GM18520 (cell line): ENCODE data around the gene C13orf46.

Experiments used
- ATAC-seq: cut with Tn5 transposase; IDR thresholded peaks from one replicate; pipeline ENCODE4 v1.9.1; 2021; ENCODE audit not compliant: unreplicated experiment

C13orf46 gene

DNA sequence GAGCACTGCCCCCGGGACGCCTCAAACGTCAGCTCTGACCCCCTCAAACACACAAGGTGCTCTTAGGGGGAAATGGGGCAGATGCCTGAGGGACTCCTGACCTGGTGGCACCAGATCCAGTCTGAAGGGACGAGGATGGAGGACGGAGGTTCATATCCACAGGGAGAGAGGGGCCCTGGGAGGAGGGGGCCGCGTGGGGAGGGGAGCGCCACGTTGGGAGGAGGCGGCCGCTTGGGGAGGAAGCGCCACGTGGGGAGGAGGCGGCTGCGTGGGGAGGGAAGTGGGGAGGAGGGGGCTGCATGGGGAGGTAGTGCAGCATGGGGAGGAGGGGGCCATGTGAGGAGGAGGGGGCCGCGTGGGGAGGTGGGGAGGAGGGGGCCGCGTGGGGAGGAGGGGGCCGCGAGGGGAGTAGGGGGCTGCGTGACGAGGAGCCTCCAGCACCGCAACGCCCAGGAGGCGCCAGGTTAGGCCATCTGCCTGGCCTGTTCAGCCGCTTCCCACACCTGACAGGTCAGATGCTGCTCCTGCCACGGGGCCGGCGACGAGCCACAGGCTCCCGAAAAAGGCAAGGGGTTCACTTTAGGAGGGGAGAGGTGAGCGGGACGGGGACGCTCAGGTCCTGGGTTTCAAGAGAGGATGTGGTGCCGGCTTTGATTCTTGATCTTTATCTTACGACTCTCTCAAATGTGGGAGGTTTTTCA is 36.7 kb upstream of the C13orf46 start:
- ATAC-seq, result no peak

DNA sequence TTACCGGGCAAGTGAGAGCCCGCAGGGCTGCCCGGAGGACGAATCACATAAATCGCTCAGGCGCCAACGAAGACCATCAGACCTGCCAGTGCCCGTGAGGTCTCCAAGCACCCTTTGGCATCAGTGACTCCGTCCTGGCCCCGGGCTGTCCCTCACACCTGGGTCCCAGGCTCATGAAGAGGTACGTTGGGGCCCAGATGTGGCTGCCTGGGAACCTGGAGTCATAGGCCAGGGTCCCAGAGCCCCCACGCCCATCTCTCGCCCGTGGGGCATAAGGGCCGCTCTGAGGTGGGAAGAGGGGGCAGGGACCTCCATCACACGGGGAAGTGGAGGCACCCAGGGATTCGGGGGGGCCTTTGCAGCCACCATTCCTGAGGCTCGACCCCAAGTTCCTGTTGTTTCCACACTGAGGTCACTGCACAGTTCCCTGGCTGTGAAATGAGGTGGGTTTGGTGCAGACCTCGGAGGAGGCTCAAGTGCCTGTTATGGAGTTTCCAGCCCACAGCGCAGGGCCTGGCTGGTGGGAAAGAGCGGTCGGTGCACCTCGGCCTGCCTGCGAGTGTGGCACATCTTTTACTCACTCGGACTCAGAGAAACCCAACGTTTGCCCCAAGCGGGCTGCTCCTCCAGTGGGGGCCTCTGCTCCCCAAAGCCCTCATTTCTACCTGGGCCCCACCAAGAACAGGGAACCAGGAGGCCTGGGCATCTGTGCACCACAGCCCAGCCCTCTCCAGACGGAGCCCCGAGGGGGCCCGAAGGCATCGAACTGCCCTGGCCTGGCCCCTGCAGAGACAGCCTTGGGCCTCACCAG is 35.9 kb upstream of the C13orf46 start:
- no peak for ATAC-seq

DNA sequence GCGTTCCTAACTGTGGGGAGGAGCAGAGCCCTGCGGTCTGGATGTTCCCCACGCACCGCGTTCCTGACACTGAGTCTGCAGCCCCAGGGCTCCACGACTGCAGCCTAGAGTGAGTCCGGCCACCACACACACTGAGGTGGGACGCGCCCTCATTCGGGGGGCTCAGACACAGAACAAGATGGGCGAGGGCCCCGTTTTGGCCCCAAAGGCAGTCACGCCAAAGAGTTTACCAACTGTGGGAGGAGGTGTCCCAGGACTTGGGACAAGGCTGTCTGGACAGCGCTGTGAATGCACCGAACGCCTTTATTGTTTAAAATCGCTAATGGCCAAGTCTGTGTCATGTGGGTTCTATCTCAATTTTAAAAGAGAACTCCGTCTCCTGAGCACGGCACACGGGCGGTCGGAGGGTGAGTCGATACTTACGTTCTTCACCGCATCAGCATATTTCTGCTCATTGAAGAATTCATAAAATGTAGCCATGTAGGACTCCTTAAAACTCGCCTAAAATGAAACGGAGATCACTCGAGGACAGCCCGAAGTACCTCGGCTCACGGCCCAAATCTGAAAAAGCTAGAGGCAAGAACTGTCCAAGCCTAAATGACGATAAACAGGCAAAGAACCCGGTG is 35.2 kb upstream of the C13orf46 start:
- no peak for ATAC-seq

DNA sequence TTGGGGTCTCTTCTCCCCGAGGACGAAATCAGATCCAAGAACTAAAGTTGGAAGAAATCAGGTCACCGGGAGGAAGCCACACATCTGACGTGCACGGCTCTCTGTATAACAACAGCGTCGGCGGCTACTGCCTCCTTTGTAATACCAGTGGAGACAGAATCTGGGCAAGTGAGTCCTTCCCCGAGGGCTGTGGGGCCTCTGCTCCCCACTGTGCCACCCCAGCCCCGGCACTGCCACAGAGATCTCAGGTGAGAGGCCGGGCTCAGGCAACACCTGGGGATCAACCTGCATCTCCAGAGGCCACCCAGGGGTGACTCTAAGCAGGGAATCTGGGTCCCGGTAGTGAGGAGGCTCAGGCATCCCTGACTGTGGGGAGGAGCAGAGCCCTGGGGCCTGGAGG is 33.7 kb upstream of the C13orf46 start:
- ATAC-seq, result no peak

DNA sequence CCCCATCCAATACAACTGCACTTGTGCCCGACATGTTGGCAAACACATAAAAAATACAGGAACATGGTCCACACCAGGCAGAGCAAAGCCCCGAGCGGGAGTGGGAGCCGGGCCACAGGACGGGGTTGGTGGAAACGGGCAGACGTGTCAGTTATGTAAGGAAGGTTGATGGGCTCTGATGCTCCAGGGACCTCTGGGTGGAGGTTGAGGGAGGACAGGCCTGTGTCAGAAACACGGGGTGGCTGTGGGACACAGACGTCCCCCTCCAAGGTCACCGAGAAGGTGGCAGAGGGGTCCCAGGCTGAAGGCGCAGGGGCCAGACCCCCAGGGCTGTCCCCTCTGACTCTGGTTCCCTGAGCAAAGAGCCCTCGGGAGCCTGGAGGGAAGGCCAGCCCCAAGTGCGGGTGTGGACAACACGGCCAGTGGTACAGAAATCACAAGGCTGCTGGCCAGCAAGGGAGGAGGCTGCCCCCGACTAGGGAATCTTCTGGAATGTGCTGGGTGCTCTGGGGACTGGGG is 31.4 kb upstream of the C13orf46 start:
- no peak for ATAC-seq

DNA sequence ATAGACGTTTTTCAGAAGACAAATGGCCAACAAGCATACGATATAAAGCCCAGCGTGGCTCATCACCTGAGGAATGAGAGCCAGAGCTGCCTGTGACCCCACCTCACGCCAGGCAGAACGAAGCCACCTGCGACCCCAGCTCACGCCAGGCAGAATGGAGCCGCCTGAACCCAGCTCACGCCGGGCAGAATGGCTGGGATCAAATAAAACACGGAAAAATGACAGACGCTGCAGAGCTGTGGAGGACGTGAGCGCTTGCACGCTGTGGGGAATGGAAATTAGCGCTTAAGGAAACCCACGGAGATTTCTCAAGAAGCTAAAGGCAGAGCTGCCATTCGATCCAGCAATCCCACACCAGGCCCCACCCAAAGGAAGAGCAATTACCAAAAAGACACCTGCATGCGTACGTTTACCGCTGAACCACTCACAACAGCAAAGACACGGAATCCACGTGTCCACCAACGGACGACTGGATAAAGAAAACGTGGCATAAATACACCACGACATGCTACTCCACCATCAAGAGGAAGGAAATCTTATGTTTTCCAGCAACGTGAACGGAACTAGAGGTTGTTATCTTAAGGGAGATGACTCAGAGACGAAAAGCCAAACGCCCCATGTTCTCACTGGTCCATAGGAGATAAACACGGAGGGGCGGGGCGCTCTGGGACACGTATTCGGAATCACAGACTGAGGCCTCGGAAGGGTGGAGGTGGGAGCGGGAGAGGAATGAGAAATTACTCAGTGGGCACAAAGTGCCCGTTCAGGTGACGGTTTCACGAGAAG is 30.7 kb upstream of the C13orf46 start:
- ATAC-seq, result no peak

DNA sequence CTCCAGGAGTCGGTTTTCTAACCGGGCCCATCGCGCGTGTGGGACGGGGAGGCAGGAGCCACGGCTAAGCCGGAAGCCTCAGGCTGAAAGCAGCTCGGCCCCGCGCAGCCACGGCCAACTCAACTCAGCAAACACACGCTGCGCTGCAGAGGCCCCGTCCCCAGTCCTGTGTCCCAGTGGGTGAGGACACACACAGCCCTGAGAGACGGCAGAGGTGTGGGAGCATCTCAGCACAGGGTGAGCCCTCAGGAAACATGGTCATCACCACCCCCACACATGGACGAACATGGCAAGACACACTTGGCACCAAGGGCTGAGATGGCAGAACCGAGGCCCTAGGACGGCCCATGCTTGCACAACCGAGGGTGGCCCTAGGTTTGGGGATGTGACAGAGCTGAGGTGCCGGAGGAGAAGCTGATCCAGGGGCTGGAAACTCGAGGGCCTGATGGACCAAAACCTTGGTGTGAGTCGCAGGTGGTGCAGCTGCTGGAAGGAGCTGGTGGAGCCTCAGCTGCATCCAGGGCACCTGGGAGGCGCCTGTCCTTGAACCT is 29.0 kb upstream of the C13orf46 start:
- ATAC-seq, result no peak

DNA sequence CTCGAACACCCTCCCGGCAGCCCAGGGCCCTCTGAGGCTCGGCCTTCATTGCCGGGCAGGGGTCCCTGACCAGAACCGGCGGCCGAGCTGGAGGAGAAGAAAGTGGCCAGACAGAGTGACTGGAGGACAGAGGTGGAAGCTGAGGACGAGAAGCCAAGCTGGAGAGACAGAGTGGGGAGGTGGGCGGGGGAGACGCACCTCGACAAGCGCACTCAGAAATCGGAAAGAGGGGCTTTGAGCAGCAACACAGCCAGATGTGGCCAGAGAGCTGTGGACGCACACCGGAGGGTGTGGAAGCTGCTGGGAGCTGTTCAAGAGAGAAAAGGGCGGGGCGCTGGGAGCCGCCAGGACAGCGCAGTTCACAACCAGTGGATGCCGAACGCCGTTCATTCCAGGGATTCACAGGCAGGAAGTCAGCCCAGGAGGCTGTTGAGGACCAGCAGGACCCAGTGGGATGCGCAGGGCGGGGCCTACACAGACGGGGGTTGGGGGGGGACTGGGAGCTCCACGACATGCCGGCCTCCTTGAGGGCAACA is 28.2 kb upstream of the C13orf46 start:
- ATAC-seq, result no peak

DNA sequence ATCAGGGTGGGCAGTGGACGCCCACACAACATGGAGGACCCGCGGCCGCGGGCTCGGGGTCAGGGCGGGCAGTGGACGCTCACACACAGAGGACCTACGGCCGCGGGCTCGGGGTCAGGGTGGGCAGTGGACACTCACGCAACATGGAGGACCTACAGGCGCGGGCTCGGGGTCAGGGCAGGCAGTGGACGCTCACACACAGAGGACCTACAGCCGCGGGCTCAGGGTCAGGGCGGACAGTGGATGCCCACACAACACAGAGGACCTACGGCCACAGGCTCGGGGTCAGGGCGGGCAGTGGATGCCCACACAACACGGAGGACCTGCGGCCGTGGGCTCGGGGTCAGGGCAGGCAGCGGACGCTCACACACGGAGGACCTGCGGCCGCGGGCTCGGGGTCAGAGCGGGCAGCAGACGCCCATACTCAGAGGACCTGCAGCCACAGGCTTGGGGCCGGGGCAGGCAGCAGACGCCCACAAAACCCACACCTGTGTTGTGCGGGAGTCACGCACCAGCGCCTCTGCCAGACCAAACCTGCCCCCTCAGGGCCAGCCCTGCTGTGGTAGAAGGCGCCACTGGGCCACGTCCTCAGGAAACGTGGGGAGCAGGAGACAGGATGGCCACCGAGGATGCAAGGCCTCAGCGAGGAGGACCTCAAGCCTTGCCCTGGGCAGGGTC is 27.6 kb upstream of the C13orf46 start:
- no peak for ATAC-seq

DNA sequence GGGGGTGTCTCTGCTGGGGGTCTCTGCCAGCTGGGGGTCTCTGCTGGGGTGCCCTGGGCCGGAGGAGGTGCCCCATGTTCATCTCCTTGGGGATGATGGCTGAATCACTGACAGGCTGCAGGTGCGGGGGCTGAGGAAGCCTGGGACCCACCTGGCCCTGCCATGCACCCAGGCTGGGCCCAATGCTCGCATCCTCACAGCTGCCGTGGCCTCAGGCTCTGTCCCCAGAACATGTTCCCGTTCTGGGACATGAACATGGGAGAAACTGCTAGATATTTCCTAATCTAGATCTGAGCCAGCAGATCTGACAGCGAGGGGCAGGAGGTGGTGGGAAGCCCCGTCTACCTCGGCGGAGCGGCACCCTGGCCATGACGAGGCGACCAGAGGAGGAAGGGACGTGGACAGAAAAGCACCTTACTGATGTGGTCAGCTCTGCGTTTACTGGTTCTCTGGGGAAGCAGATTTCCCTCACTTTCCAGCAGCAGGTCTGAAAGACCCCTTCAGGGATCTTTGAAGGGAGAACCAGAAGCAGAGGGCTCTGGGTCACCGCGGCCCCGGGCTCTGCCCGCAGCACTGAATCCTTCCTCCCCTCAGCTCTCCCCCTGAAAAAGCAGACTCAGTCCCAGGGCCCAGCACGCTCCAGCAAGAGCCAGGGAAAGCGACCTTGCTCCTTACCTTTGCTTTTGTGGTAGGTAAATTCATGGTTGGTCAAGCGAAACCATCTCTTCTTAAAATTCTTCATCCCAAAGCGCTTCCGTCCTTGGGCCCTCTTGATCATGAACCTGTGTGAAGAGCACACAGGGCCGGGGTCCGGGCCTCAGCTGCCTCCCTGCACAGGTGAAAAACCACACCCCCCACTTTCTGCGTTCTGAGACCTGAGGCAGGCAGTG is 26.5 kb upstream of the C13orf46 start:
- no peak for ATAC-seq

DNA sequence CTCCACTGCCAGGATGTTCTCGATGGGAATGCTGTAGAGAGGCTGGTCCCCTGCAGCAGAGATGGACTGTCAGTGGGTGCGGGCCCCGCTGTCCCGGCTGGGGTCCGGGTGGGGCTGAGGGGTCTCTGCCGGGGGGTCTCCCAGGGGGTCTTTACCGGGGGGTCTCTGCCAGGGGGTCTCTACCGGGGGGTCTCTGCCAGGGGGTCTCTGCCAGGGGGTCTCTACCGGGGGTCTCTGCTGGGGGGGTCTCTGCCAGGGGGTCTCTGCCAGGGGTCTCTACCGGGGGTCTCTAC is 25.7 kb upstream of the C13orf46 start:
- no peak for ATAC-seq

DNA sequence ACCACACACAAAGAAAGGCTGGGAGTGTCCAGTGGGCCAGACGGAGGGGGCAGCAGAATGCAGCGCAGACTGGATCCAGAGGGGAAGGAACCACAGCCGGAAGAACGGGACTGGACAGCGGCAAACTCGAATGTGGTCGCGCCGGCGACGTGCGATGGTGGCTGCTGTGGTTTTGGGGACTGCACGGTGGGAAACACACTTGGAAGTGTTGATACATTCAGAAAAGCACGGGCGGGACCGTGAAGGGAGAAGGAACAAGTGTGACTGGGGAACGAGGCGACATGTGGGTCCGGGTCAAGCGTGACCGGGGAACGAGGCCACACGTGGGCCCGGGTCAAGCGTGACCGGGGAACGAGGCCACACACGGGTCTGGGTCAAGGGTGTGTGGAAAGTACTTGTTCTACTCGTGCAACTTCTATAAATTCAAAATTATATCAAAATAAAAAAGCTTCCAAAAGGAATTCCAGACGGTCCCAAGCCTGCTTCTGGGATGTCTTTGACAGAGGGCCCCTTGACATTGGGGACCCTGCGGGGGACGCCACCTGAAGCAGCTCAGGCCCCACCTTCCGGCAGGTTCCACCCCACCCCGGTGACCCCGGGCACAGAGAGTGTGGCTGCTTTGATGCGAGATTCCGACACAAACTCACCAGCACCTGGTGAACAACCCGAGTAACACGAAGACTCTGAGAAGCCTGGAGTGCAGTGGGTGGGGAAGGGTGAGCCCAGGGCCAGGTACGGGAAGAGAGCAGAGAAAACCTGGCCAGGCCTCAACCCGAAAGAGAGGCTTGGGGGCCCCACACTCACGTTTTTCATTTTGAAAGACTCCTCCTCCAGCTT is 25.1 kb upstream of the C13orf46 start:
- ATAC-seq, result no peak

DNA sequence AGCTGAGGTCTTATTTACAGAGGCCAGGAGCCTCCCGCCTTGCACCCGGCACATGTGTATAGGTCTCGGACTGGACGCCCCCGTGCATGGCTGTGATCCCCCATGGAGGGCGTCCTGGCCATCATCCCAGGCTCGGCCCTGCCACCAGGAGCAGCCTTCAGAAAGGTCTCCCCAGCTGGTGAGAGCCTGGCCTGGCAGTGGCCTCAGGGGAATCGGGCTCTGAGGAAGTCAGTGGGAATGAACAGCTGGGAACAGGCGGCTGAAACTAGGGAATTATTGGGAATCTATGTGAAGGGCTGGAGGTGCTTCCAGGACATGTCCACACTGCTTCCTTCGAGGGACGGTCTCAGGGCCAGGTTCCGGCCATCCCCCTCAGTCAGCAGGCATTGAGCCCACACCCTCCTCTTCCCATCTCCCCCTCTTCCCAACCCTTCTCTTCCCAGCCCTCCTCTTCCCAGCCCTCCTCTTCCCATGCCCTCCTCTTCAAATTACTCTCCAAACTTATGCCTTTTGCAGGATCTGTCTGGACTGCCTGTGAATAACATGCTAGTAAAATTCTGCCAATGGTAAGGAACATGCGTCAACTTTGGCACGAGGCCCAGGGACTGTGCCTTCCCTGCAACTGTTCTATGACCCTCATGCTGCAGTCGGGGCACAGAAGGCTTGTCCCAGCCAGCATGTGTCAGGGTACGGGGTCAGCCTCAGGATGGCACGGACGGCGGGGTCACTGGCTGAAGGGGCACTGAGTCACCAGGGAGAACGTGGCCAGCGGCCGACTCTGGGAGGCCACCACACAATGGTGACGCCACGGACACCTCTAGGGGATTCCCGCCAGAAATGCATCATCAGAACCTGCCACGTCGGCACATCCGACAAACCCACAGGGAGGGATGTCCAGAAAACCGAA is 24.2 kb upstream of the C13orf46 start:
- ATAC-seq, result no peak

DNA sequence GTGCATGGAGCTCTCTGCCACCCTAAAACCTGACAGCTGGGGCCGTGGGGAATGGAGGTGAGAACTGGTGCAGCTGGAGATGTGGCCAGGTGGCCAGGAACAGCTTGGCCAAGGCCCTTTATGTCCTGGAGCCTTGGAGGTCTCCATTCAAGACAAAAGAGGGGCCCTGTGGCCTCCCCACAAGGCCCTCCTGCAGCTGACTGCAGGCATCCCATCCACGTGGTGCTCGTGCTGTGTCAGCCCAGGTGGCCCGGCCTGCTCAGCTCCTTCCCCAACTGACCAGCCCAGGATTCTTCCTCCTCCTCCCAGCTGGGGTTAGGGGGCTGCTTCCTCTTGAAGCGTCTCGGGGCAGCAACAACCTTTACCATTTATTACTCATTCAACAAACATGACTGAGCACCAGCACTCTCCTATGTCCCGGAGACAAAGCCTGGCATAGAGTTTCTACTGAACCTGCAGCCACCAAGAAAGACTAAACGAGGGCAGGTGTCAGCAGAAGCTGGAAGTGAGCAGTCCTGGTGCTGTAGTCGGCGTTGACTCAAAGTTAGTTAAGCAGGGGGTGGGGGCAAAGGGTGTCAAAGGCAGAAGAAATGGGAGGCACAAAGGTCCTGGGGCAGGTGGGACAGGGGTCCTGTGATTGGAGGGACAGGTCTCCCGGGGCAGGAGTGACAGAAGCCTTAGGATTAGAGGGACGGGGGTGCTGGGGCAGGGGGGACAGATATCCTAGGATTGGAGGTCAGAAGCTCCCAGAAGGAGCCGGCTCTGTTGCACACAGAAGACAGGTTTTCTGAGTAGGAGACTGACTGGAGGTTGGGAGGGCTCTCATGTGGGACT is 23.3 kb upstream of the C13orf46 start:
- no peak for ATAC-seq

DNA sequence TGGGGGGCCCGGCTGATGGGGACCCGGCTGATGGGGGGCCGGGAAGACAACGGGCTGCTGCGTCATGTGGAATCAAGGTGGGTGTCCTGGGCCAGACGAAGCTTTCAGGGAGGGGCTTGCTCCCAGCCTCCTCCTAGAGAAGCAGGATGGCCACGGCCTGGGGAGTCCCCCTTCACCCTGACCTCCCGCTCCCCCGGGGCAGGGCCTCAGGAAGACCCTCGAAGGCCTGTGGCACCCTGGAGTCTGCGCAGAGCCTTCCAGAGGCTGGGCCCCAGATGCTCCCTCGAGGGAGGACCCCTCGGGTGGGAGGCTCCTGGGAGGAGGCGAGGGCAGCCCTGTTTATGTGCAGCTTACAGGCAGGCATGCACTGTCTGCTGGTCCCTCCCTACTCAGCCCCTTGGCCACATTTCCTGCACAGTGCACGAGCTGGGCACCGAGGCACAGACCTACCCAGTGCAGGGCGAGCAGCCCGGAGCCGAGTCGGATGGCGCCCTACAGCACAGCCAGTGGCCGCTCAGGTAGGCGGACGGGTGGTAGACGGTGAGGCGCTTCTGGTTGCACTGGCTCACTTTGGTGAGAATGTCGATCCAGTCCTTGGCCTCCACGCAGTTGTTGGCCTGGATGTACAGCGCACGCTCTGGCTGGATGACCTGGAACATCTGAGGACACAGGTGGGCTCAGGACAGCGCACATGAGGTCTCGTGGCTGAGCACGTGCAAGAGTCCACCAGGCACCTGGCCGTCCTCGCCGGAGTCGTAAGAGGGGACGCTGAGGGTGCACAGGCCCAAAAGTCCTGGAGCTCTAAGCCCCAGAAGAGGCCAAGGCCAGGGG is 22.4 kb upstream of the C13orf46 start:
- no peak for ATAC-seq
